GM12878 (cell line): ENCODE measurements around the gene FKBP3. TPM values are rescaled to one million over a fixed set of nuclear protein-coding genes. Genes with fewer than 3 reads are reported as not detected.

Experiments
- CBX3 ChIP-seq: fragments of 200-600 bp; sonication (generic); IDR thresholded peaks from 2 replicates; pipeline ENCODE4 v1.6.1; 2016; ENCODE audit warnings: low read depth, borderline replicate concordance
- CBX5 ChIP-seq: sonication (generic); IDR thresholded peaks from 2 replicates; pipeline ENCODE4 v1.6.1; 2016; ENCODE audit warnings: low read depth, moderate library complexity, mild to moderate bottlenecking, inconsistent platforms
- CEBPB ChIP-seq, 2 experiments: fragments of 150-350 bp in 1 of 2; IDR thresholded peaks; 2 replicates each; pipeline ENCODE4 v1.6.1; 2012 to 2014; ENCODE audit warnings: low read depth in 2 of 2, low read length in 2 of 2, borderline replicate concordance in 1 of 2, inconsistent platforms in 1 of 2
- CHD4 ChIP-seq: fragments of 200-600 bp; sonication (generic); IDR thresholded peaks from 2 replicates; pipeline ENCODE4 v1.6.1; 2016; ENCODE audit warnings: mild to moderate bottlenecking
- EP300 ChIP-seq, 2 experiments: fragments of 150-350 bp in 1 of 2; IDR thresholded peaks; 2 replicates each; pipeline ENCODE4 v1.6.1; 2011 to 2012; ENCODE audit warnings: low read depth in 2 of 2, low read length in 2 of 2, borderline replicate concordance in 1 of 2, improper control_type of control experiment in 1 of 2, inconsistent platforms in 1 of 2; ENCODE audit not compliant: control insufficient read depth in 1 of 2
- ESRRA ChIP-seq: IDR thresholded peaks from 2 replicates; pipeline ENCODE4 v1.6.1; 2012; ENCODE audit warnings: mild to moderate bottlenecking, low read length, improper control_type of control experiment
- HDAC2 ChIP-seq: fragments of 200-600 bp; sonication (generic); IDR thresholded peaks from 2 replicates; pipeline ENCODE4 v1.6.1; 2017
- HDGF ChIP-seq: fragments of 450-650 bp; IDR thresholded peaks from 2 replicates; pipeline ENCODE4 v1.6.1; 2016; ENCODE audit warnings: antibody characterized with exemption
- IKZF1 ChIP-seq: fragments of 450-650 bp; conservative IDR thresholded peaks from 2 replicates; pipeline ENCODE4 v1.6.1; 2017; ENCODE audit warnings: antibody characterized with exemption, mild to moderate bottlenecking
- NFXL1 ChIP-seq: fragments of 450-650 bp; IDR thresholded peaks from 2 replicates; pipeline ENCODE4 v1.6.1; 2017; ENCODE audit warnings: antibody characterized with exemption, mild to moderate bottlenecking, borderline replicate concordance
- NR2F1 ChIP-seq: fragments of 450-650 bp; conservative IDR thresholded peaks from 2 replicates; pipeline ENCODE4 v1.6.1; 2017; ENCODE audit warnings: mild to moderate bottlenecking
- NRF1 ChIP-seq: conservative IDR thresholded peaks from 2 replicates; pipeline ENCODE4 v1.6.1; 2011; ENCODE audit warnings: mild to moderate bottlenecking, low read depth, low read length, improper control_type of control experiment
- RAD21 ChIP-seq: IDR thresholded peaks from 2 replicates; pipeline ENCODE4 v1.6.1; 2011; ENCODE audit warnings: mild to moderate bottlenecking, low read depth, low read length, moderate library complexity; ENCODE audit not compliant: insufficient read depth
- RELA ChIP-seq: fragments of 450-650 bp; IDR thresholded peaks from 2 replicates; pipeline ENCODE4 v1.8.0; 2014; ENCODE audit warnings: borderline replicate concordance; ENCODE audit not compliant: partially characterized antibody
- SIN3A ChIP-seq: IDR thresholded peaks from 2 replicates; pipeline ENCODE4 v1.6.1; 2012; ENCODE audit warnings: low read depth, low read length, improper control_type of control experiment
- SMAD5 ChIP-seq: IDR thresholded peaks from 2 replicates; pipeline ENCODE4 v1.6.1; 2016; ENCODE audit warnings: antibody characterized with exemption, low read depth
- STAT1 ChIP-seq: fragments of 450-650 bp; conservative IDR thresholded peaks from 2 replicates; pipeline ENCODE4 v1.6.1; 2014; ENCODE audit warnings: antibody characterized with exemption, mild to moderate bottlenecking
- WRNIP1 ChIP-seq: IDR thresholded peaks from 2 replicates; pipeline ENCODE4 v1.6.1; 2011; ENCODE audit warnings: low read depth, low read length, improper control_type of control experiment, borderline replicate concordance
- polyA plus RNA-seq, 11 experiments: library from polyadenylated mRNA; depleted of rRNA in 4 of 11; unstranded in 6 of 11; stranded (reverse) in 5 of 11; fragments of >200 nt; fragmentation: Nextera tagmentation in 4 of 11; fragmentation: Illumina TruSeq in 1 of 11; extraction: Ambion mirVana in 4 of 11; extraction: Trizol in 1 of 11; gene quantifications; 1 replicate in 1 of 11; 2 replicates in 10 of 11; pipeline versions ENCODE4 v1.2.1 to v1.2.3, GENCODE V29; 2011 to 2016; ENCODE audit warnings: inconsistent platforms in 2 of 11, missing spikeins in 2 of 11, low read depth in 1 of 11
- total RNA-seq, 4 experiments: library from RNA; depleted of rRNA in 3 of 4; stranded (reverse); fragments of >200 nt in 3 of 4; fragmentation: Illumina TruSeq in 1 of 4; extraction: Trizol in 1 of 4; gene quantifications; 2 replicates each; pipeline versions ENCODE4 v1.2.1 to v1.2.3, GENCODE V29; 2013 to 2021
- TF ChIP-seq, protein P1 (sequence below): IDR thresholded peaks from 2 replicates; pipeline ENCODE4 v1.6.1; 2011; ENCODE audit warnings: borderline replicate concordance, low read depth, mild to moderate bottlenecking, moderate library complexity, low read length; ENCODE audit not compliant: insufficient read depth, poor library complexity, severe bottlenecking
- TF ChIP-seq, protein P2 (sequence below): fragments of 450-650 bp; conservative IDR thresholded peaks from 2 replicates; pipeline ENCODE4 v1.6.1; 2017; ENCODE audit warnings: mild to moderate bottlenecking, moderate library complexity
- TF ChIP-seq, protein P3 (sequence below): IDR thresholded peaks from 2 replicates; pipeline ENCODE4 v1.6.1; 2012; ENCODE audit warnings: improper control_type of control experiment, low read depth, low read length; ENCODE audit not compliant: insufficient replicate concordance

The FKBP3 gene
- total and polyA plus RNA-seq, 10 of the 15 experiments (the other 5 are each of a cell fraction or from before 2014, with no cell fraction given), result 67.2 to 218 (median 129) TPM

DNA sequence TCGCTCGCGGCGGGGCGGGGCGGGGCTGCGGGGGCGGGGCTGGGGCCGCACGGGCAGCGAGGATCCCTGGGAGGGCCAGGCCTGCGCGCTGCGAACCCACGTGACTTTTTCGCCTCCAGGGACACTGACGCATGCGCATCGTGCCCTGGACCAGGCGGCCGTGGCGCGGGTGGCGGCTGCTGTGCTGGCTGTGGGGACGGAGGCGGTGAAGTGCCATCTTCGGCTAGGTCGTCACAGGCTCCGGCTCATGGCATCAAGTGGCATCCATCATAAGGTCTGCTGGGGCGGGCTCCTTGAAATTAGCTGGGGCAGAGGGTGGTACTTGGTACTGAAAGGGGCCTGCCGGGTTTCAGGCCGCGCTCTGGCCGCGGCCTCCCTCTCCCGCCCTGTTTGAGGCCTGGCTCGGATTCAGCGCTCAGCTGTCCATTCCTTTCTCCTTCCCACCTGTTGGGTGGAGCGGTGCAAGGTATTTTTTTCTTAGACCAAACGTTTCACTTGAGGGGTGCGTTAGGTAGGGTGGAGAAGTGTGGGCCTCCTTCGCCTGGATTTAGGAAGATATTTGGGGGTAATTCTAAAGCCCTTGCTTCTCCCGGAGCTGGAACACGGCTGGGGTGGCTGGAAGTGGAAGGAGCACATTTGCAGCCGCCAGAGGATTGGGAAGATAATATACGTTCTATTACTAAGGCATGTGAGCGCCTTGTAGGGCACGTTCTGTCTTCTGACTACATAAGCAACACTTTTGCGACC, 50.1 kb downstream of the FKBP3 start, which contains the start of gene PRPF39 (continued):
- TF ChIP-seq NR2F1, result no peak
- TF ChIP-seq NRF1, result peak; percentile 92
- TF ChIP-seq HDGF, result no peak
- no peak for TF ChIP-seq CBX5
- TF ChIP-seq WRNIP1, result no peak
- TF ChIP-seq, protein P1, sequence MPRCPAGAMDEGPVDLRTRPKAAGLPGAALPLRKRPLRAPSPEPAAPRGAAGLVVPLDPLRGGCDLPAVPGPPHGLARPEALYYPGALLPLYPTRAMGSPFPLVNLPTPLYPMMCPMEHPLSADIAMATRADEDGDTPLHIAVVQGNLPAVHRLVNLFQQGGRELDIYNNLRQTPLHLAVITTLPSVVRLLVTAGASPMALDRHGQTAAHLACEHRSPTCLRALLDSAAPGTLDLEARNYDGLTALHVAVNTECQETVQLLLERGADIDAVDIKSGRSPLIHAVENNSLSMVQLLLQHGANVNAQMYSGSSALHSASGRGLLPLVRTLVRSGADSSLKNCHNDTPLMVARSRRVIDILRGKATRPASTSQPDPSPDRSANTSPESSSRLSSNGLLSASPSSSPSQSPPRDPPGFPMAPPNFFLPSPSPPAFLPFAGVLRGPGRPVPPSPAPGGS, result no peak
- peak; percentile 68 for TF ChIP-seq IKZF1
- TF ChIP-seq, protein P2, sequence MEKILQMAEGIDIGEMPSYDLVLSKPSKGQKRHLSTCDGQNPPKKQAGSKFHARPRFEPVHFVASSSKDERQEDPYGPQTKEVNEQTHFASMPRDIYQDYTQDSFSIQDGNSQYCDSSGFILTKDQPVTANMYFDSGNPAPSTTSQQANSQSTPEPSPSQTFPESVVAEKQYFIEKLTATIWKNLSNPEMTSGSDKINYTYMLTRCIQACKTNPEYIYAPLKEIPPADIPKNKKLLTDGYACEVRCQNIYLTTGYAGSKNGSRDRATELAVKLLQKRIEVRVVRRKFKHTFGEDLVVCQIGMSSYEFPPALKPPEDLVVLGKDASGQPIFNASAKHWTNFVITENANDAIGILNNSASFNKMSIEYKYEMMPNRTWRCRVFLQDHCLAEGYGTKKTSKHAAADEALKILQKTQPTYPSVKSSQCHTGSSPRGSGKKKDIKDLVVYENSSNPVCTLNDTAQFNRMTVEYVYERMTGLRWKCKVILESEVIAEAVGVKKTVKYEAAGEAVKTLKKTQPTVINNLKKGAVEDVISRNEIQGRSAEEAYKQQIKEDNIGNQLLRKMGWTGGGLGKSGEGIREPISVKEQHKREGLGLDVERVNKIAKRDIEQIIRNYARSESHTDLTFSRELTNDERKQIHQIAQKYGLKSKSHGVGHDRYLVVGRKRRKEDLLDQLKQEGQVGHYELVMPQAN, result peak; percentile 81
- TF ChIP-seq SMAD5, result peak; percentile 83
- TF ChIP-seq RAD21, result no peak
- TF ChIP-seq HDAC2, result no peak
- TF ChIP-seq EP300 (IDR thresholded peaks at IDR 0.05; ENCODE audit: borderline replicate concordance in 1 of 2, control insufficient read depth in 1 of 2, low read depth in 2 of 2, low read length in 2 of 2), result no peak
- TF ChIP-seq, protein P3, sequence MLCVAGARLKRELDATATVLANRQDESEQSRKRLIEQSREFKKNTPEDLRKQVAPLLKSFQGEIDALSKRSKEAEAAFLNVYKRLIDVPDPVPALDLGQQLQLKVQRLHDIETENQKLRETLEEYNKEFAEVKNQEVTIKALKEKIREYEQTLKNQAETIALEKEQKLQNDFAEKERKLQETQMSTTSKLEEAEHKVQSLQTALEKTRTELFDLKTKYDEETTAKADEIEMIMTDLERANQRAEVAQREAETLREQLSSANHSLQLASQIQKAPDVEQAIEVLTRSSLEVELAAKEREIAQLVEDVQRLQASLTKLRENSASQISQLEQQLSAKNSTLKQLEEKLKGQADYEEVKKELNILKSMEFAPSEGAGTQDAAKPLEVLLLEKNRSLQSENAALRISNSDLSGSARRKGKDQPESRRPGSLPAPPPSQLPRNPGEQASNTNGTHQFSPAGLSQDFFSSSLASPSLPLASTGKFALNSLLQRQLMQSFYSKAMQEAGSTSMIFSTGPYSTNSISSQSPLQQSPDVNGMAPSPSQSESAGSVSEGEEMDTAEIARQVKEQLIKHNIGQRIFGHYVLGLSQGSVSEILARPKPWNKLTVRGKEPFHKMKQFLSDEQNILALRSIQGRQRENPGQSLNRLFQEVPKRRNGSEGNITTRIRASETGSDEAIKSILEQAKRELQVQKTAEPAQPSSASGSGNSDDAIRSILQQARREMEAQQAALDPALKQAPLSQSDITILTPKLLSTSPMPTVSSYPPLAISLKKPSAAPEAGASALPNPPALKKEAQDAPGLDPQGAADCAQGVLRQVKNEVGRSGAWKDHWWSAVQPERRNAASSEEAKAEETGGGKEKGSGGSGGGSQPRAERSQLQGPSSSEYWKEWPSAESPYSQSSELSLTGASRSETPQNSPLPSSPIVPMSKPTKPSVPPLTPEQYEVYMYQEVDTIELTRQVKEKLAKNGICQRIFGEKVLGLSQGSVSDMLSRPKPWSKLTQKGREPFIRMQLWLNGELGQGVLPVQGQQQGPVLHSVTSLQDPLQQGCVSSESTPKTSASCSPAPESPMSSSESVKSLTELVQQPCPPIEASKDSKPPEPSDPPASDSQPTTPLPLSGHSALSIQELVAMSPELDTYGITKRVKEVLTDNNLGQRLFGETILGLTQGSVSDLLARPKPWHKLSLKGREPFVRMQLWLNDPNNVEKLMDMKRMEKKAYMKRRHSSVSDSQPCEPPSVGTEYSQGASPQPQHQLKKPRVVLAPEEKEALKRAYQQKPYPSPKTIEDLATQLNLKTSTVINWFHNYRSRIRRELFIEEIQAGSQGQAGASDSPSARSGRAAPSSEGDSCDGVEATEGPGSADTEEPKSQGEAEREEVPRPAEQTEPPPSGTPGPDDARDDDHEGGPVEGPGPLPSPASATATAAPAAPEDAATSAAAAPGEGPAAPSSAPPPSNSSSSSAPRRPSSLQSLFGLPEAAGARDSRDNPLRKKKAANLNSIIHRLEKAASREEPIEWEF, result no peak
- no peak for TF ChIP-seq RELA
- TF ChIP-seq SIN3A, result peak; percentile 52; the same call in 1 of the 2 replicates
- no peak for TF ChIP-seq STAT1
- no peak for TF ChIP-seq ESRRA
- no peak for TF ChIP-seq NFXL1
- TF ChIP-seq CHD4, result no peak
- no peak for TF ChIP-seq CBX3
- no peak for TF ChIP-seq CEBPB (IDR thresholded peaks at IDR 0.05; ENCODE audit: borderline replicate concordance in 1 of 2, low read depth in 2 of 2, low read length in 2 of 2)
